Activated CD8-positive, alpha-beta memory T cell treated with anti-CD3 and anti-CD28 coated beads for 1 hour (primary cell): Measurements from ENCODE around the gene SIRT7.

Experiments used
- DNase-seq, 2 donors: peaks; one replicate each; pipeline ENCODE4 v3.0.0-alpha.2; 2020; ENCODE audit warnings: low read depth in 1 of 2; ENCODE audit errors: extremely low read depth in 1 of 2

SIRT7 gene

DNA sequence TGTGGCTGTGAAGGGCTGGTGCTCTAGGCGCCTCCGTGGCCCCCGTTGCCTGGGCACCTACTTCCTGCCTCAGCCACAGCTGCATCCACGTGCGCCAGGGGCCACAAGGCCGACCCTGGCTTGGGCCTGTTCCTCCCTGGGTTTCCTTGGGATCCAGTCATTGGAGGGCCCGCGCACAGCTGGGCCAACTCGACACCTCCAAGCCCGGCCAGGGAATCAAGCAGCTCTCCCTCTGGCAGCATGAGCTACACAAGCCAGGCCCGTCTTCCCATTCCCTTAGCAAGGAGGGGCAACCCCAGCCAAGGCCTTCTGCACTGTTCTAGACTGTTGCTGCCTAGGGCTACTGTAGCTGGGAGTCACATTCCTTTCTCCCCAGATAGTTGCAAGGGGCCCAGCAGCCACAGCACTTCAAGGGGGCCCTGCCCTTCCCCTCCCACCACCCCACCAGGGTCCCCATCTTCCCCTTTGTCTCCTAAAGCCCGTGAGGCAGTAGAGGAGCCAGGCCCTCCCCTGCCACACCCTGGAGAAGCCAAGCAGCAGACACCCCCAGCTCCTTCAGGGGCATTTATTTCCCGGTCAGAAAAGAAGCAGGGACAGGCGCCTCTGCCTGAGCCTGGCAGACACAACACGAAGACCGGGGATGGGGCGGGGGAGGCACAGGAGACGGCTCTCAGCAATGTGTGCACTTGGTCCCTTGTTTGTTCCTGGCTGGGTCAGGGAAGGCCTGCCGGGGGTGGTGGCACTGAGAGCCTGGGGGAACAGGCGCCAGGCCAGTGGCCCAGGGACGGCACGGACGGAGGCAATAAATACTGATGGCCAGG lies 50.6 kb downstream of the SIRT7 start:
- DNase-seq: no peak

DNA sequence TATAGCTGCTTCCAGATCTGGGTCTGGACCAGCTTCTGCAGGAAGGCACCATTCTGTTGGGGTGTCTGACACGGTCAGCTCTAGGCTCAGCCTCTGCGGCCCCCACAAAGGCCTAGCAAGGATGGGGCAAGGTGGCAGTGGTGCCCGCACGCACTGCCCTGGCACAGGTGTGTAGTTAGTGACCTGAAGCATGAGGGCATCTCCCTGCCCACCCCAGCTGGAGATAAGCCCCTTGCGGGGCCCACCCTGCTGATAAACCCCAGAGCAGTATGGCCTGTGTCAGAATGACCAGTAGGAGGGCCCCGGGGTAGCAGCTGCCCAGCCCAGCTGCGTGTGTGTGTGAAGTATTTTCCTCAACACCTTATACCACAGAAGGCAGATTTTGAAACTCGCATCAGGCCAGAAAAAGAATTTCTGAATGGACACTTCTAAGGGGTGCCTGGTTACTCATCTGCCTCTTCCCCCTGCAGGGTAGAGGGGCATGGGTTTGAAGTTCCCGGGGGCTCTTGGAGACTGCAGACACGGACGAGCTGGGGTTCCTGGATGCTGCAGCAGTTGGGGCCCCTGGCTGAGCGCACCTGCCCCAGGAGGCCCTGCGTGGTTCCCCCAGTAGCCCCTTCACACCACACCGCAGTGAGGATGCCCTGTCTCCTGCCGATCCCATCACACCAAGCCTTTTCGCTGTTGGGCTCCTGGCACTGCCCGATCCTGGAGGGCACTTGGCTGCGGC lies 51.4 kb downstream of the SIRT7 start:
- DNase-seq: no peak

DNA sequence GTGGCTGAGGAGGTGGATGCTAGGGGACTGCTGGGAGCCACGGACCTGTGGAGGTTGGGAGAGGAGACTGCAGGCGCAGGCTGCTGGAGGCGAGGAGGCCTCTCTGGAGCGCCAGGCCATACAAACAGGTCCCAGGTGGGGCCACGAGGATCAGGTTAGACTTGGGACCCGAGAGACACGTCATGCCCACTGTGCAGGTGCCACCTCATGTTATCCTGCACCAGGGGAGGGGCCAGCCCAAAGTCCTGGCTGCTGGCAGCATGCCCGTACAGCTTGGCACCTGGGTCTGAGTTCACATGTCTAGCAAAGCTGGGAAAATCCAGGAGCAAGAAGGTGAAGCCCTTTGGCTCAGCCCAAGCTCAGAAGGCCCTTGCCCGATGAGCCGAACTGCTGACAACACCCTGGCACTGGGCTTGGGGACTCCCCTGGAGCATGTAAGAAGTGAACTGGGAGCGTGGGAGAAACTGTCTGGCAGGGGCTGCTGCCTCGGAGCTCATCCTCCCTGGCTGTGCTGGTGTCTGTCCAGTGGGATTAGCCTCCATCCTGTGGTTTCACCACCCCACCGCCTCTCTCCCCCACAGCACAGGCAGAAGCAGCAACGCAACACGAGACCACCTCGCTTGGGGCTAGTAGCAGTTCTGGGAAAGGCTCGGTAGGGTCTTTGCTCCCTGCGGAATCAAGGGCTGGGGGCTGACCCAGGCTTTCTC lies 52.1 kb downstream of the SIRT7 start:
- DNase-seq: no peak

DNA sequence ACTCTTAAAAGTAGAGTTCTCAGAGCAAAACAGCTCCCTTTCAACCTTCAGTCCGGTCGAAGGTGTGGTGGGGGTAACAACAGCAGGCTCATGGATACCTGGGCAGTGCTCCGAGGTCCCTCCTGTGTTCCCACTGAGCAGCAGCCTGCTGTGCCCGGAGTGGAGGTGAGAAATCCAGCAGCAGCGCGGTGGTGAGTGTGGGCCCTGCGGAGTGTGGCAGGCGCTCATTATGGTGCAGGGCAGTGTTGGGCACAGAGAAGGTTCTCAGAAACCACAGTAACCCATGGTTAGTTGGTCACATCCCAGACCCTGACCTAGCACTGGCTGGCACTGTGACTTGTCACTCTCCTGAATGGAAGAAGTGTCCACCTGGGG lies 52.6 kb downstream of the SIRT7 start:
- DNase-seq: no peak

DNA sequence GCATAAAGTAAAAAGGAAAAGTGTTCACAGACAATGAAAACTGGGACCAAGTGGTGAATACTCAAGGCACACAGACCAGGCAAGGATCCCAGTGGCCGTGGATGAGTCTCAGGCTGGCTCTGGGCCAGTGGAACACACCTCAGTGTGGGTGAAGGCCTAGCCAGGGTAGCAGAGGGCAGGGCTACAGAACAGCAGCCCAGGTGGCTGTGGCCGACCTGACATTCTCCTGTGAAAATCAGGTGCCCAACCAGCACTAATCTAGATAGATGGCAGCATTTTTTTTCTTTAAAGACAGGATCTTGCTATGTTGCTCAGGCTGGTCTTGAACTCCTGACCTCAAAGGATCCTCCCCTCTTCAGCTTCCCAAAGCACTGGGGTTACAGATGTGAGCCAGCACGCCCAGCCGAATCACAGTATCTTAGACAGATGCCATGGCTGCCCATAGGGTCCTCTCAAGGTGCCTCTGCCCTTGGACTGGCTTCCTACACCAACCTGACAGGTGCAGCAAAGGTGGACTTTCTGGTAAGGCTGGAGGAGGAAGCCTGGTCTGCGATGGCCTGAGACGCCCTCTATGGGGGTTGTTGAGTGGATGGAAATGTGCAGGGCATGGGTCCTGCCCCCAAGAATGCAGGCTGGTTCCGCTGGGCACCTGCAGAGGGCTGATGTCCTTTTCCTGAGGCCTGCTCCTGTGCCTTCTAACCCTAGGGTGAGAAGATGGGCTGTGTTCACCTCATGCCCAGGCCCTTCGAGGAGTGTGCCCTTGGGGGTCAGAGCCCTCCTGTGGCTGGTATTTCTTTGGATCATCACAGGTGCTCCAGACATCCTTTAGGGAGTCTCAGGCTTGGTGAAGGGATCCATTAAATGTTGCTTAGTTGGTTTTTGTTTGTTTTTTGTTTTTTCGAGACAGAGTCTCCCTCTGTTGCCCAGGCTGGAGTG lies 53.9 kb downstream of the SIRT7 start:
- no peak for DNase-seq

DNA sequence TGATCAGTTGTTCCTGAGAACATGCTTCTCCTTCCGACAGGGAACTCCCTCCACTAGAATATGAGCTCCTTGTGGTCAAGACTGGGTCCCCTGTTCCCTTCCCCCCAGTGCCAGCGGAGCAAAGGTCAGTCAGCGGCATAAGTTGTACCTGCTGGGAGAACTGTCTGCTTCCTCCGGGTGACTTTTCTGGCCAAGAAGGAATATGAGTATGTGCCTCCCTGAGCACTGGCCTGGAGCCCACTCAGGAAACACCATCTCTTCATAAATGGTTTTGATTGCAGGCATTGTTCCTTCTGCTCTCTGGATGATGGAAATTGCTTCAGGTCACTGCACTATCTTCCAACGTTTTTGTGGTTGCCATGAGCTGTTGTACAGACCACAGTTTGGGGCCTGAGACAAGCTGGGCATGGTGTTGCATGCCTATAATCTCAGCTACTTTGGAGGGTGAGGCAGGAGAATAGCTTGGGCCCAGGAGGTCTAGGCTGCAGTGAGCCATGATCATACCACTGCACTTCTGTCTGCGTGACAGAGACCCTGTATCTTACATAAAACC lies 54.8 kb downstream of the SIRT7 start:
- no peak for DNase-seq
